Omental fat pad (tissue), 4 donors: ENCODE results near the gene ECT2L. TPM values are rescaled to one million over a fixed set of nuclear protein-coding genes. Genes with fewer than 3 reads are reported as not detected.

ENCODE experiments used
- ATAC-seq: fragments of 150-250 bp; one replicate; pipeline ENCODE4 v1.9.1; 2016; ENCODE audit warnings: mild to moderate bottlenecking, moderate library complexity; ENCODE audit not compliant: low FRiP score
- DNase-seq: peaks from one replicate; pipeline ENCODE4 v3.0.0-alpha.2; 2019; ENCODE audit warnings: low spot score
- total RNA-seq, 4 donors: library from RNA; depleted of rRNA; stranded (reverse); fragments of >200 nt; gene quantifications; one replicate each; pipeline ENCODE4 v1.1.0, GENCODE V29; 2016
- TF ChIP-seq, protein P1 (sequence below), 3 donors: fragments of 450-650 bp; IDR thresholded peaks; one replicate each; pipeline ENCODE4 v1.5.1; 2016 to 2017; ENCODE audit warnings: antibody characterized with exemption in 3 of 3, mild to moderate bottlenecking in 3 of 3, moderate library complexity in 2 of 3

ECT2L gene
- total RNA-seq, 4 donors from 2014 or later = 4.1 TPM; not detected in 3

DNA sequence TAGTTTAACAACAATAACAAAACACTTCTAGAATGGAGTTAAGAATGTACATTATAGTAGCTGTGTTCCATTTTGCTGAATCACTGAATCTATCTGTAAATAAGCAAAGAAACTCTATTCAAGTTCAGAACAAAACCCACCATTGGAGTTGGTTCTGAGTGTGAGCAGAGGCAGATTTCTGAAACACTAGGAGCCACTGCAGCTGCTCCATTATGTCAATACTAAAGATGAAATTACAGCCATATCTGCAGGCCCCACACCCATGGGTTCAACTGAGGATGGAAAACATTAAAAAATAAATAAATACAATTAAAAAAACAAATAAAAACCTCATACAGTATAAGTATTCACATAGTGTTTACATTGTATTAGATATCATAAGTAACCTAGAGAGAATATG is 101.1 kb downstream of the ECT2L start:
- ATAC-seq (no peak), DNase-seq (no peak)
- TF ChIP-seq, protein P1, sequence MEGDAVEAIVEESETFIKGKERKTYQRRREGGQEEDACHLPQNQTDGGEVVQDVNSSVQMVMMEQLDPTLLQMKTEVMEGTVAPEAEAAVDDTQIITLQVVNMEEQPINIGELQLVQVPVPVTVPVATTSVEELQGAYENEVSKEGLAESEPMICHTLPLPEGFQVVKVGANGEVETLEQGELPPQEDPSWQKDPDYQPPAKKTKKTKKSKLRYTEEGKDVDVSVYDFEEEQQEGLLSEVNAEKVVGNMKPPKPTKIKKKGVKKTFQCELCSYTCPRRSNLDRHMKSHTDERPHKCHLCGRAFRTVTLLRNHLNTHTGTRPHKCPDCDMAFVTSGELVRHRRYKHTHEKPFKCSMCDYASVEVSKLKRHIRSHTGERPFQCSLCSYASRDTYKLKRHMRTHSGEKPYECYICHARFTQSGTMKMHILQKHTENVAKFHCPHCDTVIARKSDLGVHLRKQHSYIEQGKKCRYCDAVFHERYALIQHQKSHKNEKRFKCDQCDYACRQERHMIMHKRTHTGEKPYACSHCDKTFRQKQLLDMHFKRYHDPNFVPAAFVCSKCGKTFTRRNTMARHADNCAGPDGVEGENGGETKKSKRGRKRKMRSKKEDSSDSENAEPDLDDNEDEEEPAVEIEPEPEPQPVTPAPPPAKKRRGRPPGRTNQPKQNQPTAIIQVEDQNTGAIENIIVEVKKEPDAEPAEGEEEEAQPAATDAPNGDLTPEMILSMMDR (IDR thresholded peaks at IDR 0.05) = no peak

DNA sequence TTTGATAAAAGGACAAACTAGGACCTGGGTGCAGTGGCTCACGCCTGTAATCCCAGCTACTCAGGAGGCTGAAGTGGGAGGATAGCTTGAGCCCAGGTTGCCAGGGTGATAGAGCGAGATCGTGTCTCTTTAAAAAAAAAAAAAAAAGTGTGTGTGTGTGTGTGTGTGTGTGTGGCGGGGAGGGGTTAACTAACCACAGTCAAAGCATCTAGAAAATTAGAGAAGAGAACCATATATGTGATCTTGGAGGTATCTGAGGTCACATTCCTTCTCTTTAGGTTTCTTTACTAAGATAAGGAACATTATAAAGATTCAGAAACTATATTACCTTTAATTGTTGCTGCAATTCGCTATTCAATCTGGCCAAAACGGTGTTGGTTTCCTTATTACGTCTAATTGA is 111.3 kb downstream of the ECT2L start:
- ATAC-seq (no peak), DNase-seq (no peak)
- TF ChIP-seq, protein P1 (IDR thresholded peaks at IDR 0.05) = no peak

DNA sequence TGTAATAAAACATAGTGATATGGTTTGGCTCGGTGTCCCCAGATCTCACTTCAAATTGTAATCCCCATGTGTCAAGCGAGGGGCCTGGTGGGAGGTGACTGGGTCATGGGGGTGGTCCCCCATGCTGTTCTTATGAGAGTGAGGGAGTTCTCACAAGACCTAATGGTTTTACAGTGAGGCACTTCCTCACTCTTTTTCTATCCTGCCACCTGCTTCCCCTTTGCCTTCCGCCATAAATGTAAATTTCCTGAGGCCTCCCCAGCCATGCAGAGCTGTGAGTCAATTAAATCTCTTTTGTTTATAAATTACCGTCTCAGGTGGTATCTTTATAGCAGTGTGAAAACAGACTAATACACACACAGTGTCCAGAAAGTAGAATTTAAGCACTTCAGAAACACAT is 113.6 kb downstream of the ECT2L start:
- DNase-seq = no peak
- ATAC-seq = no peak
- TF ChIP-seq, protein P1 (IDR thresholded peaks at IDR 0.05) = no peak

DNA sequence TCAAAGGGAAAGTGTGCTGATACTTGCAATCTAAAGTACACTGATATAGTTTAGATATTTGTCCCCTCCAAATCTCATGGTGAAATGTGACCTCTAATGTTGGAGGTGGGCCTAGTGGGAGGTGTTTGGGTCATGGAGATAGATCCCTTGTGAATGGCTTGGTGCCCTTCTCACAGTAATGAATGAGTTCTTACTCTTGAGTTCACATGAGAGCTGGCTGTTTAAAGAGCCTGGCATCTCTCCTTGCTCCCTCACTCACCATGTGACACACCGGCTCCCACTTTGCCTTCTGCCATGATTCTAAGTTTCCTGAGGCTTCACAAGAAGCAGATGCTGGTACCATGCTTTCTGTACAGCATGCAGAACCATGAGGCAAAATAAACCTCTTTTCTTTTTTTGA is 114.1 kb downstream of the ECT2L start:
- ATAC-seq = no peak
- DNase-seq = no peak
- TF ChIP-seq, protein P1 (IDR thresholded peaks at IDR 0.05) = no peak

GRCh38 chr6:138912308-138912707 is 116.4 kb downstream of the ECT2L start:
- ATAC-seq (no peak), DNase-seq (no peak)
- TF ChIP-seq, protein P1 (IDR thresholded peaks at IDR 0.05) = no peak

GRCh38 chr6:138914701-138915100 is 118.8 kb downstream of the ECT2L start:
- no peak for DNase-seq
- TF ChIP-seq, protein P1 (IDR thresholded peaks at IDR 0.05) = no peak

GRCh38 chr6:138920906-138921305 is 125.0 kb downstream of the ECT2L start:
- ATAC-seq (no peak), DNase-seq (no peak)
- TF ChIP-seq, protein P1 (IDR thresholded peaks at IDR 0.05) = no peak

More at GRCh38 chr6:138914701-138915100, 118.8 kb downstream of the ECT2L start:
- ATAC-seq = no peak
